H1 (cell line): ENCODE measurements around the gene PITPNC1.

ENCODE experiments used
- ASH2L ChIP-seq: fragments of 200-600, 300-600 bp; sonication (generic); IDR thresholded peaks from one replicate; pipeline ENCODE4 v1.7.1; 2017; ENCODE audit warnings: low read length
- CEBPB ChIP-seq: IDR thresholded peaks from 2 replicates; pipeline ENCODE4 v1.6.1; 2012; ENCODE audit warnings: low read depth, low read length
- CTCF ChIP-seq, 3 experiments: IDR thresholded peaks; 1 replicate in 2 of 3; 2 replicates in 1 of 3; pipeline versions ENCODE4 v1.5.1 to v1.6.1; 2011; ENCODE audit warnings: low read length in 3 of 3, mild to moderate bottlenecking in 3 of 3, inconsistent platforms in 2 of 3, low read depth in 1 of 3, moderate library complexity in 1 of 3; ENCODE audit not compliant: insufficient read depth in 1 of 3; ENCODE audit errors: control extremely low read depth in 1 of 3
- EZH2 ChIP-seq: fragments of 200-600 bp; sonication (generic); IDR thresholded peaks from 2 replicates; pipeline ENCODE4 v1.7.1; 2012; ENCODE audit warnings: low read depth, mild to moderate bottlenecking, moderate library complexity, low read length, inconsistent platforms; ENCODE audit not compliant: severe bottlenecking
- RFX5 ChIP-seq: IDR thresholded peaks from 2 replicates; pipeline ENCODE4 v1.6.1; 2011; ENCODE audit warnings: low read depth, low read length, improper control_type of control experiment, borderline replicate concordance
- RNF2 ChIP-seq: fragments of 200-900, 300-1000 bp; sonication (generic); IDR thresholded peaks from 2 replicates; pipeline ENCODE4 v1.7.1; 2016; ENCODE audit warnings: borderline replicate concordance, low read depth, mild to moderate bottlenecking, antibody characterized with exemption, low read length; ENCODE audit not compliant: poor library complexity, severe bottlenecking; ENCODE audit errors: missing control alignments
- SP1 ChIP-seq: IDR thresholded peaks from 2 replicates; pipeline ENCODE4 v1.6.1; 2011; ENCODE audit warnings: low read depth, low read length
- SP2 ChIP-seq: IDR thresholded peaks from 2 replicates; pipeline ENCODE4 v1.6.1; 2012; ENCODE audit warnings: mild to moderate bottlenecking, low read length, inconsistent platforms
- SUZ12 ChIP-seq: fragments of 200-600 bp; sonication (generic); IDR thresholded peaks from 2 replicates; pipeline ENCODE4 v1.6.1; 2012; ENCODE audit warnings: mild to moderate bottlenecking, inconsistent platforms, low read length, moderate library complexity, mixed read lengths
- TAF1 ChIP-seq: IDR thresholded peaks from 2 replicates; pipeline ENCODE4 v1.6.1; 2011; ENCODE audit warnings: mild to moderate bottlenecking, low read depth, low read length
- ZNF274 ChIP-seq: IDR thresholded peaks from 2 replicates; pipeline ENCODE4 v1.7.0; 2012; ENCODE audit warnings: low read length, borderline replicate concordance; ENCODE audit errors: extremely low read depth

- TF ChIP-seq EZH2, result no peak
- TF ChIP-seq CTCF (IDR thresholded peaks at IDR 0.05; ENCODE audit: control extremely low read depth in 1 of 3, insufficient read depth in 1 of 3, low read depth in 1 of 3, low read length in 3 of 3), result no peak
- no peak for TF ChIP-seq SP2
- TF ChIP-seq SUZ12, result no peak
- no peak for TF ChIP-seq RNF2
- TF ChIP-seq ASH2L, result no peak
- TF ChIP-seq ZNF274, result no peak
- TF ChIP-seq RFX5, result no peak
- TF ChIP-seq CEBPB, result no peak
- no peak for TF ChIP-seq SP1
- no peak for TF ChIP-seq TAF1
Observed at GRCh38 chr17:67729903-67730302, 352.8 kb downstream of the PITPNC1 start.
